HUES6 (cell line): Measurements from ENCODE around the gene ASB6.
"Not testable (repeated sequence)": the region's sequence is repeated elsewhere in the genome, so short reads cannot be mapped to it uniquely, and the experiment has no call there.

Source experiments
- H3K27ac ChIP-seq: 2 replicates; pipeline ENCODE4 v1.7.0; 2013; ENCODE audit warnings: low read depth, mild to moderate bottlenecking, low read length, inconsistent platforms
- H3K27me3 ChIP-seq: 2 replicates; pipeline ENCODE4 v1.6.1; 2013; ENCODE audit warnings: low read length; ENCODE audit not compliant: control insufficient read depth, insufficient read depth
- H3K36me3 ChIP-seq: 2 replicates; pipeline ENCODE4 v1.6.1; 2013; ENCODE audit warnings: low read length; ENCODE audit not compliant: control insufficient read depth, insufficient read depth
- H3K4me1 ChIP-seq: 2 replicates; pipeline ENCODE4 v1.6.1; 2013; ENCODE audit warnings: low read length; ENCODE audit not compliant: control insufficient read depth, insufficient read depth
- H3K4me3 ChIP-seq: 2 replicates; pipeline ENCODE4 v1.5.1; 2013; ENCODE audit warnings: low read depth, low read length
- H3K9ac ChIP-seq: one replicate; pipeline ENCODE4 v1.6.1; 2013; ENCODE audit warnings: mild to moderate bottlenecking, low read length
- H3K9me3 ChIP-seq: 2 replicates; pipeline ENCODE4 v1.6.1; 2013; ENCODE audit warnings: low read depth, low read length; ENCODE audit not compliant: control insufficient read depth, insufficient read depth

The ASB6 gene

GRCh38 chr9:129643706-129644105 is 1.8 kb upstream of the ASB6 start:
- no peak overlapping the region for H3K27ac ChIP-seq
- H3K9ac ChIP-seq: no peak overlapping the region
- no peaks in the 10 kb centered on the region for H3K9me3 ChIP-seq
- peaks cover 15% of the 10 kb centered on the region for H3K4me1 ChIP-seq
- H3K27me3 ChIP-seq: no peaks in the 10 kb centered on the region
- peaks cover 7% of the 10 kb centered on the region for H3K36me3 ChIP-seq
- no peak overlapping the region for H3K4me3 ChIP-seq

- Histone ChIP-seq H3K4me3 (peak overlapping the region; percentile 84), H3K9me3 (no peaks in the 10 kb centered on the region), H3K9ac (peak overlapping the region; percentile 84), H3K27me3 (no peaks in the 10 kb centered on the region), H3K27ac (no peak overlapping the region), H3K4me1 (peaks cover 12% of the 10 kb centered on the region), H3K36me3 (peaks cover 30% of the 10 kb centered on the region)
Measured at GRCh38 chr9:129640871-129641749, 841 bp downstream of the ASB6 start.

DNA sequence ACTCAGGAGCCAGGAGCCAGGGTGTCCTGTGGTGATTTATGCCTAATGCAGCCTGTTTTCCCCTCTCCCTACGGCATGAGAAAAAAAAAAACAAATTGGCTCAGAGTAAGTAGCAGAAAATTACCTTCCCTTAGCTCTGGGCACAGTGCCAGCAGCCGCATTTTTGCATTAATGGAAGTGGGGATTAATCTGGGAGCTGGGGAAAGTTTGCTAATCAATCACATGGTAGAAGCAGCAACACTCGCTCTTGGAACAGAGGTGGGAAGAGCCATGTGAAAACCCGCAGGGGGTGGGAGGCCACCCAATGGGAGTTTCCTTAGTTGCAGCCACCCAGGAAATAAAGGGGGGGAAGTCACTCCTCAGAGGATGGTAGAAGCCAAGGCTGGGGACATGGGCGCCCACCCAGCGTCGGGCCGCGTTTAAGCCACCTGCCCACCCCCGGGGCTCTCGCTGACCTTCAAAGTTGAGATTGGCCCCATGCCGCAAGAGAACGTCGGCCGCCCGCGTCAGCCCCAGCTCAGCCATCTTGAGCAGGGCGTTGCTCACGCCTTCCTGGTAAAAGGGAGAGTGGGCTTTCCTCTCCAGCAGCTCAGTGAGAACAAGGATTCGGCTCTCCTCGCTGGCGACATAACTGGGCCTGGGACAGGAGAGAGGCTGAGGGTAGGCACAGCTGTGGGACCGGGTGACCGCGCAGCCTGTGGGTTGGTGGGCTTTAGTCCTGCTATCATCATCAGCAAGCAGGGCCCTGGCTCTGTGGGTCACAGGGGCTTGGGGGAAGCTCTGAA is 1.7 kb downstream of the ASB6 start:
- no peak overlapping the region for H3K9ac ChIP-seq
- no peaks in the 10 kb centered on the region for H3K27me3 ChIP-seq
- H3K9me3 ChIP-seq: no peaks in the 10 kb centered on the region
- H3K4me1 ChIP-seq: peaks cover 12% of the 10 kb centered on the region
- peak overlapping the region; percentile 84 for H3K4me3 ChIP-seq
- peaks cover 36% of the 10 kb centered on the region for H3K36me3 ChIP-seq
- H3K27ac ChIP-seq: no peak overlapping the region

- H3K9ac ChIP-seq: no peak overlapping the region
- peaks cover 42% of the 10 kb centered on the region for H3K36me3 ChIP-seq
- H3K4me3 ChIP-seq: no peak overlapping the region
- H3K27me3 ChIP-seq: no peaks in the 10 kb centered on the region
- H3K27ac ChIP-seq: no peak overlapping the region
- peaks cover 12% of the 10 kb centered on the region for H3K4me1 ChIP-seq
- H3K9me3 ChIP-seq: no peaks in the 10 kb centered on the region
Measured at GRCh38 chr9:129639756-129640085, 2.2 kb downstream of the ASB6 start.

DNA sequence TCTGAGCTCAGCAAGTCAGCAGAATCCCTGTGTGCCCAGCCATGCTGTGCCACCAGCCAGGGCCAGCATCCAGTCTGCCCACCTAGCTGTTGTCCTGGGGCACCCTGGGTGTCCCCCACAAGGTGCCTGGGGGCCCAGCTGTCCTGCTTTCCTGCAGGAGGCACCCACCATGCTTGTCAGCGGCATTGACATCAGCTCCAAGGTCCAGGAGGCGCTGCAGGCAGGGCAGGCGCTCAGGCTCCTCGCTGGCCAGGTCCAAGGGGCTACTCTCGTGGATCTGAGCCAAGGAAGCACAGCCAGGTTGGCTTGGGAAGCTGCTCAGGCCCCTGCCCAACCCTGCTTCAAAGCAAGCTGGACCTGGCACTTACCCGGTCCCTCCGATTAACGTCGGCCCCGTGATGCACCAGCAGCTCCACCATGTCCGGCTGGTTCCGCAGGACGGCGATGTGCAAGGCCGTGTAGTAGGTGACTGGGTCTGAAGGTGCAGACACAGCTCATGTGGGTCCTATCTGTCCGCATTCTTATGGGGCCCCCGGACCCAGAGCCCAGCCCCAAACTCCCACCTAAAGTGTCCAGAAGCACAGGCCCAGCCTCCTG is 2.8 kb downstream of the ASB6 start:
- no peaks in the 10 kb centered on the region for H3K9me3 ChIP-seq
- peaks cover 12% of the 10 kb centered on the region for H3K4me1 ChIP-seq
- H3K9ac ChIP-seq: no peak overlapping the region
- H3K36me3 ChIP-seq: peaks cover 47% of the 10 kb centered on the region
- no peak overlapping the region for H3K27ac ChIP-seq
- H3K4me3 ChIP-seq: no peak overlapping the region
- no peaks in the 10 kb centered on the region for H3K27me3 ChIP-seq

DNA sequence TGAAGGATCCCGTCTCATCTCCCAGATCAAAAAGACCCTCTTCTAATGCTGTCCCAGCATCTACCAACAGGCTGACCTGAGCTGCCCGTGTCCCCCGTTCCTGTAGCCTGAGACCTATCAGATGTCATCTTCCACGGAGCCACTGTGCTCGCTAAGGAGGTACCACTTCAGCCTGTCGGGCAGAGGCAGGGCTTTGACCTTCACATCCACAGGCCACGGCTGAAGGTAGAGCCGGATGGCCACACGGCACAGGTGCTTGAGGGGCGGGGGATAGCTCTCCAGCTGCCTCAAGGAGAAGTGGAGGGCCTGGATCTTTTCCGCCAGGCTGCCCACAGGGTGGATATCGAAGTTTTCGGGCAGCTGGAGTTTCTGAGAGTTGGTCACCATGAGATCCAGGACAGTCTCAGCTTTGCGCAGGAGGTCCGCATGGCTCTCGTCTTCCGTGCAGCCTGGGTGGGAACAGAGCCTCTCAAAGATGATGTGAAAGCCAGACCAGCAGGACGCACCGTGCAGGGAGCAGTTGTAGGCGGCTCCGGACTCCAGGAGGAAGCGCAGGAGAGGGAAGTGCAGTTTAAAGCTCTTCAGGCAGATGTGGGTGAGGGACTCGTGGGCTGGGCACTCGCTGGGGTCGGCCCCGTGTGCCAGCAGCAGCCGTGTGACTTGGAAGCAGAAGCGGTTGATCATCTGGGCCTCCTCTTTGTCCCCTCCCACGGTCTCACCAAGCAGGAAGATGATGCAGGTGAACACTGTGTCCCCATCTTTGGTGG is 4.1 kb downstream of the ASB6 start:
- H3K27ac ChIP-seq: no peak overlapping the region
- H3K9ac ChIP-seq: no peak overlapping the region
- H3K27me3 ChIP-seq: no peaks in the 10 kb centered on the region
- peaks cover 60% of the 10 kb centered on the region for H3K36me3 ChIP-seq
- H3K9me3 ChIP-seq: no peaks in the 10 kb centered on the region
- peaks cover 12% of the 10 kb centered on the region for H3K4me1 ChIP-seq
- H3K4me3 ChIP-seq: no peak overlapping the region

DNA sequence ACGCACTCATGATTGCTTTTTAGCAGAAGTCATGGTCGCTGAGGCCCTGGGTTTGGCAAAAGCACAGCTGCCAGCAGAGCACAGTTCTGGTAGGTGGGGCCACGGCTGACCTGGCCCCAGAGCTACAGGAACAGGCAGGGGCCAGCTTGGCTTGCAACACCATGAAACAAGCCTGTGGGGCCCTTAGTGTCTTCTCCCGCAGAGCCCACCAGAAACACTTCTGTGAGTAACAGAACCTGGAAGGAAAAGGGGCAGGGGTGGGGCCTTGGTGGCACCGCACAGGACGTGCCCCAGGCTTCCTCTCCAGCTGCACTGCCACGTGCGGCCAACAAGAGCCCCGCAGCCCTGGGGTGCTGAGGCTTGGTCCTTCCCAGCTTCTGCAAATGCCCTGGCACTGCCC is 4.8 kb downstream of the ASB6 start:
- H3K27ac ChIP-seq: no peak overlapping the region
- no peak overlapping the region for H3K9ac ChIP-seq
- H3K36me3 ChIP-seq: peaks cover 67% of the 10 kb centered on the region
- no peaks in the 10 kb centered on the region for H3K9me3 ChIP-seq
- no peak overlapping the region for H3K4me3 ChIP-seq
- peaks cover 9% of the 10 kb centered on the region for H3K4me1 ChIP-seq
- H3K27me3 ChIP-seq: no peaks in the 10 kb centered on the region

DNA sequence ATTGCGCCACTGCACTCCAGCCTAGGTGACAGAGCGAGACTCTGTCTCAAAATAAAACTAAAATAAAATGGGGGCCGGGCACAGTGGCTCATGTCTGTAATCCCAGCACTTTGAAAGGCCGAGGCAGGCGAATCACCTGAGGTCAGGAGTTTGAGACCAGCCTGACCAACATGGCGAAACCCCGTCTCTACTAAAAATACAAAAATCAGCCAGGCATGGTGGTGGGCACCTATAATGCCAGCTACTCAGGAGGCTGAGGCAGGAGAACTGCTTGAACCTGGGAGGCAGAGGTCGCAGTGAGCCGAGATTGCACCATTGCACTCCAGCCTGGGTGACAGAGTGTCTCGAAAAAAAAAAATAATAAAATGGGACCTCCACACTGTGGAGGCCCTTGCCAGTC is 5.6 kb downstream of the ASB6 start:
- not testable (repeated sequence) for H3K27me3 ChIP-seq, H3K9ac ChIP-seq, H3K4me3 ChIP-seq, H3K9me3 ChIP-seq, H3K27ac ChIP-seq, H3K4me1 ChIP-seq
- peaks cover 68% of the 10 kb centered on the region for H3K36me3 ChIP-seq

DNA sequence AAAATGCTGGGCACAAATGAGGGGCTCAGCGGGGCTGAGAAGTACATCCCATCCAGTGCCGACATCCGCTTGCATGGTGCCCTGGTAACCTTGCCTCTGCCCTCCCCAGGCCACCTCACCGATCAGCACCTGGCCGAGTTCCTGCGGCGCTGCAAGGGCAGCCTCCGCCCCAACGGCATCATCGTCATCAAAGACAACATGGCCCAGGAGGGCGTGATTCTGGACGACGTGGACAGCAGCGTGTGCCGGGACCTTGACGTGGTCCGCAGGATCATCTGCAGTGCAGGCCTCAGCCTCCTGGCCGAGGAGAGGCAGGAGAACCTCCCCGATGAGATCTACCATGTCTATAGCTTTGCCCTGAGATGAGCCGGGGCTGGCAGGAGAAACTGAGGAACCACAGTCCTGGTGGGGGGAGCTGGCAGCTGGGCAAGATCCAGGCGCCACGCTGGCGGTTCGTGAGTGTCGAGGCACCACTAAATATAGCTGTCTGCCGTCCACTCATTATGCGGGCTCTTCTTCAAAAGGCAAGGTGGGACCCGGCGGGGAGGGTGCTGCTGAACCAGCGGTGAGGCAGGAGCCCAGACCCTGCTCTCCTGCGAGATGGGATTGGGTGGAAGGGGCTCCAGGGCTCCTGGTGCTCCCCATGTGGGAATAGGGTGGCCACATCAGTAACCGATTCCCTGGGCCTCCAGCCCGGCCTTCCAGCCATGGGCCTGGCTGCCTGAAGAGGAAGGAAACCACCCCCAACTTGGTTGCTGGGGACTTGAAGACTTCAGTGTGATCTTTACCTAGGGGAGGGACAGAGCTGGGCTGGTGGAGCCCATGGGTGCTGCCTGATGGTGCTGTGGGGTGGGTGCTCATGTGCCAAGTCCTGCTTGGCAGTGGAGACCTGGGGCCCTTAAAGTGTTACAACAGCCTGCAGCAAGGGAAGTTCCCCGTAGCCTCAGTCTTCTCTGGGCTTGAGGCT is 6.6 kb downstream of the ASB6 start:
- Histone ChIP-seq H3K9ac (no peak overlapping the region), H3K4me3 (no peak overlapping the region), H3K36me3 (peaks cover 72% of the 10 kb centered on the region), H3K27ac (no peak overlapping the region), H3K9me3 (no peaks in the 10 kb centered on the region), H3K4me1 (peaks cover 11% of the 10 kb centered on the region), H3K27me3 (no peaks in the 10 kb centered on the region)

DNA sequence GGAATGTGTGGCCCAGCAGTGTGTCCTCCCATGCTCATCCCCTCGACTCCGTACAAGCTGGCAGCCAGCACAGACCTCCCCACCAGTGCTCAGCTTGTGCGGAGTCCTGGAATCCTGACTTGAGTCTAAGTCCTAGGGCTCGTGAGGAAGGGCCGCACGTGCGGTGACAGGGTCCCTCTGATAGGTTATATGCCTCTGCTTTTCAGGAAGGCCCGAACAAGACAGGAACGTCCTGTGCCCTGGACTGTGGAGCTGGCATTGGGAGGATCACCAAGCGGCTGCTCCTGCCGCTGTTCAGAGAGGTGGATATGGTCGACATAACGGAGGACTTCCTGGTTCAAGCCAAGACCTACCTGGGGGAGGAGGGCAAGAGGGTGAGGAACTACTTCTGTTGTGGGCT is 8.1 kb downstream of the ASB6 start:
- peaks cover 12% of the 10 kb centered on the region for H3K4me1 ChIP-seq
- peaks cover 66% of the 10 kb centered on the region for H3K36me3 ChIP-seq
- no peak overlapping the region for H3K9ac ChIP-seq
- no peak overlapping the region for H3K27ac ChIP-seq
- H3K27me3 ChIP-seq: no peaks in the 10 kb centered on the region
- H3K9me3 ChIP-seq: no peaks in the 10 kb centered on the region
- no peak overlapping the region for H3K4me3 ChIP-seq
